HL-60 (cell line): ENCODE results near the gene CELA3A.
"Not testable (repeated sequence)": the region's sequence is repeated elsewhere in the genome, so short reads cannot be mapped to it uniquely, and the experiment has no call there.

Experiments
- DNase-seq, 2 experiments: peaks; one replicate each; pipeline ENCODE4 v3.0.0-alpha.2; 2010 to 2020; ENCODE audit warnings: low read depth in 1 of 2, low spot score in 1 of 2
- H3K27ac ChIP-seq: fragments of 250-450 bp; sonication (Bioruptor Pico); replicated peaks from 2 replicates; pipeline ENCODE4 v1.5.1; 2020; ENCODE audit warnings: mild to moderate bottlenecking, moderate library complexity
- H3K27me3 ChIP-seq: fragments of 250-450 bp; sonication (Bioruptor Pico); 2 replicates; pipeline ENCODE4 v1.5.1; 2021; ENCODE audit warnings: mild to moderate bottlenecking, moderate library complexity; ENCODE audit not compliant: insufficient read depth, poor library complexity, severe bottlenecking
- H3K4me3 ChIP-seq: replicated peaks from 2 replicates; pipeline ENCODE4 v1.5.1; 2011; ENCODE audit warnings: mild to moderate bottlenecking, control low read depth, low read length; ENCODE audit not compliant: insufficient read depth
- GABPA ChIP-seq: IDR thresholded peaks from 2 replicates; pipeline ENCODE4 v1.6.1; 2012; ENCODE audit warnings: low read depth
- POLR2AphosphoS5 ChIP-seq: IDR thresholded peaks from 2 replicates; pipeline ENCODE4 v1.6.1; 2012; ENCODE audit warnings: low read depth
- REST ChIP-seq: IDR thresholded peaks from 2 replicates; pipeline ENCODE4 v1.6.1; 2012; ENCODE audit warnings: low read depth; ENCODE audit not compliant: insufficient replicate concordance
- SPI1 ChIP-seq: IDR thresholded peaks from 2 replicates; pipeline ENCODE4 v1.6.1; 2012; ENCODE audit warnings: low read depth, mild to moderate bottlenecking, borderline replicate concordance
- TF ChIP-seq, protein P1 (sequence below): IDR thresholded peaks from one replicate; pipeline ENCODE4 v1.5.1; 2011; ENCODE audit warnings: low read length, control low read depth, inconsistent platforms; ENCODE audit not compliant: insufficient read depth

The CELA3A gene

GRCh38 chr1:21963477-21964217 lies 37.8 kb upstream of the CELA3A start:
- no peak overlapping the region for H3K4me3 ChIP-seq
- no peak overlapping the region for H3K27ac ChIP-seq
- TF ChIP-seq, protein P1, sequence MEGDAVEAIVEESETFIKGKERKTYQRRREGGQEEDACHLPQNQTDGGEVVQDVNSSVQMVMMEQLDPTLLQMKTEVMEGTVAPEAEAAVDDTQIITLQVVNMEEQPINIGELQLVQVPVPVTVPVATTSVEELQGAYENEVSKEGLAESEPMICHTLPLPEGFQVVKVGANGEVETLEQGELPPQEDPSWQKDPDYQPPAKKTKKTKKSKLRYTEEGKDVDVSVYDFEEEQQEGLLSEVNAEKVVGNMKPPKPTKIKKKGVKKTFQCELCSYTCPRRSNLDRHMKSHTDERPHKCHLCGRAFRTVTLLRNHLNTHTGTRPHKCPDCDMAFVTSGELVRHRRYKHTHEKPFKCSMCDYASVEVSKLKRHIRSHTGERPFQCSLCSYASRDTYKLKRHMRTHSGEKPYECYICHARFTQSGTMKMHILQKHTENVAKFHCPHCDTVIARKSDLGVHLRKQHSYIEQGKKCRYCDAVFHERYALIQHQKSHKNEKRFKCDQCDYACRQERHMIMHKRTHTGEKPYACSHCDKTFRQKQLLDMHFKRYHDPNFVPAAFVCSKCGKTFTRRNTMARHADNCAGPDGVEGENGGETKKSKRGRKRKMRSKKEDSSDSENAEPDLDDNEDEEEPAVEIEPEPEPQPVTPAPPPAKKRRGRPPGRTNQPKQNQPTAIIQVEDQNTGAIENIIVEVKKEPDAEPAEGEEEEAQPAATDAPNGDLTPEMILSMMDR = peak; percentile 91
- no peak for TF ChIP-seq SPI1
- peak; percentile 38 to 79 for DNase-seq
- no peaks in the 10 kb centered on the region for H3K27me3 ChIP-seq

GRCh38 chr1:21966247-21967000 lies 35.0 kb upstream of the CELA3A start:
- Histone ChIP-seq H3K27me3 (no peaks in the 10 kb centered on the region), H3K4me3 (no peak overlapping the region), H3K27ac (no peak overlapping the region)
- DNase-seq = no peak
- TF ChIP-seq GABPA (no peak), REST (no peak), POLR2AphosphoS5 (no peak), SPI1 (no peak)
- TF ChIP-seq, protein P1 = no peak

GRCh38 chr1:21967216-21967615 lies 34.2 kb upstream of the CELA3A start:
- H3K27me3 ChIP-seq, H3K4me3 ChIP-seq, H3K27ac ChIP-seq, DNase-seq: not testable (repeated sequence)

GRCh38 chr1:21969066-21969465 lies 32.4 kb upstream of the CELA3A start:
- H3K27me3 ChIP-seq, DNase-seq, H3K4me3 ChIP-seq, H3K27ac ChIP-seq: not testable (repeated sequence)

DNA sequence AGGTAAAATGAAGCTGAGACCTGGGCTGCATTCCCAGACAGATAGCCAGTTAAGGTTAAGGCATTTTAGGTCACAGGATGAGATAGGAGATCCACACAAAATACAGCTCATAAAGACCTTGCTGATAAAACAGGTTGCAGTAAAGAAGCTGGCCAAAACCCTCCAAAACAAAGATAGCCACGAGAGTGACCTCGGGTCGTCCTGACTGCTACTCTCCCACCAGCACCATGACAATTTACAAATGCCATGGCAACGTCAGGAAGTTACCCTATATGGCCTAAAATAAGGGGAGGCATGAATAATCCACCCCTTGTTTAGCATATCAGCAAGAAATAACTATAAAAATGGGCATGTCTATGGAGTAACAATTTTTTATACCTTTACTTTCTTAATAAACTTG lies 30.9 kb upstream of the CELA3A start:
- not testable (repeated sequence) for H3K27ac ChIP-seq, DNase-seq, H3K4me3 ChIP-seq, H3K27me3 ChIP-seq

DNA sequence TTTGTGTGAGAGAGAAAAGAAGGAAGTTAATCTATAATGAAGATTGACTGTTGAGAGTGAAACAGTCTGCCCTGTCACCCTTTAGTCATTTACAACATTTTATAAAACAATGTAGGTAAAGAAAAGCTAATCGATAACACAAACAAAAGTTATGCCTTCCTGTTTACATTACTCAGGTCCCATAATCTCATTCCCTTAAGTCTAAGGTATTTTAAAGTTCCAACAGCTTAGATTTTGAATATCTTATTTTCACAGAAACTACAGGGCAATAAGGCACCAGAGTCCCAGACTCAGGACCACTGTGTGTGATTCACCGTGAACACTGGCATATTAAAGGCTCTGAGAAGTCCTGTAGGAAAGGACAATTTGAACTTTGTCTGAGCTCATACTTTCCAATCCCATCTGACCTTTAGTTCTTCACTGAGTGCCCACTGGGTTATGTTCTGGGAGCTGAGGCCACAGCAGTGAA lies 28.4 kb upstream of the CELA3A start:
- not testable (repeated sequence) for H3K27me3 ChIP-seq, H3K27ac ChIP-seq, DNase-seq

DNA sequence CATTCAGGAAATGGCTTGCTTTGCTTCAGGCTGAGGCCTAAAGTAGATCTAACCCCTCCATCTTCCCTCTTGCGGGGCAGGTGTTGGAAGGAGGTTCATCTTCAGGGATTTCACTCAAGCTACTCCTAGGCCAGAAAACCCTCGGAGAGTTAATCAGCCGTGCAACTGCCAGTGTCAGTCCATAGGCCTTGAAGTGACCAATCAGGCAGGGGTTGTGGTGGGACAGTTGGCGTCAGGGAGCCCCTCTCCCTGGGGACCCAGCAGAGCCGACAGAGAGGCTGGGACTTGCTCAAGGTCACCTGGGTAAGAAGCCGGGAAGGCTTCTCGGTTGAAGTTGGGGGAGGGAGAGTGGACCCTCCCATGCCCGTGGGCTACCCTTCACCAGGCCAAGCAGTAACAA lies 27.5 kb upstream of the CELA3A start:
- not testable (repeated sequence) for DNase-seq, H3K27ac ChIP-seq, H3K4me3 ChIP-seq

More for the DNA sequence above, 28.4 kb upstream of the CELA3A start:
- H3K4me3 ChIP-seq = not testable (repeated sequence)

DNA sequence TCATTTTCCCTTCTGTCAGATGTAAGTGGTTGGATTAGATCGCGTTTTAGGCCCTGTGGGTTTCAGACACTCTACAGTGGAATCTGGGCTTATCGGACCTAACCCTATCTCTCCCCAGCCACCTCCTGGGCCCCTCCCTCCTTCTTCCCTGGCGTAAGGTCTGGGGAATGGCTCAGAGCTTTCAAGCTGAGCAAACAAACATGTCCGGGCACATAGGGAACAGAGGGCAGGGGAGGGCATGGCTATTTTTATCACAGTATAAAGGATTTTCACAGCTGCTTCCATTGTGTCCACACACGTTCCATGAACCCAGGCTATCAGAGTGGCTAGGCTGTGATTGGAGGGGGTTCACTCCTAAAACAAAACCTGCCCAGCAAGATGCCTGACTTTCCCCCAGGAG lies 26.8 kb upstream of the CELA3A start:
- DNase-seq, H3K27ac ChIP-seq, H3K27me3 ChIP-seq, H3K4me3 ChIP-seq: not testable (repeated sequence)

More for the DNA sequence above, 27.5 kb upstream of the CELA3A start:
- H3K27me3 ChIP-seq = not testable (repeated sequence)

DNA sequence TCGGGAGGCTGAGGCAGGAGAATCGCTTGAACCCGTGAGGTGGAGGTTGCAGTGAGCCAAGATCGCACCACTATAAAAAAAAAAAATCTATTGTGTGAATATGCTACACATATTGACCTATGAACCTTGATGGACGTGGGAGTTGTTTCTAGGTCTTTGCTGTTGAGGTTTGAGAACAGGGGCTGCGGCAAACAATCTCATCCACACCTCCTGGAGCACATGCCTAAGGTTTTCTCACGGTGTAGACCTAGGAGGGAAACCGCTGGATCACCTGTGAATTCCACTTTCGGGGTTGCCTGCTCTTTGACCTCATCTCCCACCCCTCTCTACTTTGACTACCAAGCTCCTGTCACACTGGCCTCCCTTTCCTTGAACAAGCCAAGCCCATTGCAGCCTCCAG lies 26.2 kb upstream of the CELA3A start:
- H3K4me3 ChIP-seq, H3K27me3 ChIP-seq, H3K27ac ChIP-seq, DNase-seq: not testable (repeated sequence)

DNA sequence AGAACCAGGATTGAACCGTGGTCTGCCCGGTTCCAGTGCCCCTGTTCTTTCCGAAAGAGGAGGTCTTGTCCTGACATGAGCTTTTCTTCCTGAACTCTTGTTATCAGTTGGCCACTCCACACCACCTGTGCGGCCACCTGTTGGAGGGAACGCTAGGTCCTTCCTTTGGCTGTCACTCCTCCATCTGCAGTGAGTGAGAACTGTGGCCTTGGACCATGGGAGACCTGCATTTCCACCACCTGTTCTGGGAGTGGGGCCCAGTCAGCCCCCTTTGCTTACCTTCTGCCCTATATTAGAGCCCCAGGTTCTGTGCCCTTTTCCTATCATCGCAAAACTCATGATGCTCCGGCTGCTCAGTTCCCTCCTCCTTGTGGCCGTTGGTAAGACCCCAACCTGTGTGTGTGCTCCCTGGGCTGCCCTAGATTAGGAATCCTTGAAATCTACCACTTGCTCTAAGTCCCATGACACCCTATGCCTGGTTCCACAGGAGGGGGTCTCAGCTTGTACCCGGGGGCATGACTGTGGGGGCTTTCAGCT lies 24.7 kb upstream of the CELA3A start, which contains the start of gene CELA3B:
Gene CELA3B, plus strand, starts transcription at position 320 of the 537 bp plus-strand sequence. Its CDS starts 18 bp downstream, at position 338.
- not testable (repeated sequence) for H3K27me3 ChIP-seq, H3K27ac ChIP-seq, H3K4me3 ChIP-seq, DNase-seq
